HG02938 (cell line): Measurements from ENCODE around the gene PEX14.

Experiments
- ATAC-seq: cut with Tn5 transposase; IDR thresholded peaks from one replicate; pipeline ENCODE4 v1.9.1; 2021; ENCODE audit warnings: mild to moderate bottlenecking, moderate library complexity; ENCODE audit not compliant: unreplicated experiment

The PEX14 gene

GRCh38 chr1:10515976-10516750, 41.4 kb downstream of the PEX14 start:
- ATAC-seq: no peak

DNA sequence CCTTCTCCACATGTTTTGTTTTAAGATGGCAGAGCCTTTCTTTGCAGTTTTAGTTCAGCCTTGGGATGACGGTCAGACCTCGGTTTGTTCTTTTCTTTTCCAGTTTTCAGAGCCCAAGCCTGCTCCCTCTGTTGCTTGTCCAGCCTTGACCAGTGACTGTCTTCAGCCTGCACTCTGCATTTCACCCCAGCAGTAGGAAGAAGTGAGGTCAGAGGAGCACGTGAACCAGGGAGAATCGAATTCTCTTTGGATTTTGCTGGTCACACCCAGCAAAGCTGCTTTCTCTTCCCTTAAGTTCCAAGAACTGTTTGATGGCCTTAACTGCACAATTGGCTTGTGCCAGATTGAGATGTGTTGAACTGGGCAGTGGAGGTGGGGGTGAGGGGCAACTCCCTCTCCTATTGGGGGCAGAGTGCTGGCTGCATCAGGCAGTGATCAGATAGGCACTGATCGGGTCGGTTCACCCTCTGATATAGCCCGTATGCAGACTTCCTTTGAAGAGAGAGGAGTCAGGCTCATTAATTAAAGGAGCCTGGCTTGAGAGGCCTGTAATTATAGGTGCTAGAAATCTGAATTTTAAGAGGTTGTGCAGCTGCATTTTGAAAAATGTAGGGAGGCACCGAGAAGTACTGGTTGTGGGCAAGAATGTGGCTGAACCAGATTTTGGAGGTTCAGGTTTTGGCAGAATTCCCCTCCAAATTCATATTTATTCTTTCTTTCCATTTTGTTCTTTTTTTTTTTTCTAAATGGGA, 42.4 kb downstream of the PEX14 start:
- no peak for ATAC-seq

GRCh38 chr1:10517677-10517982, 42.9 kb downstream of the PEX14 start:
- no peak for ATAC-seq

- no peak for ATAC-seq
Measured at GRCh38 chr1:10519016-10519417, 44.3 kb downstream of the PEX14 start.

DNA sequence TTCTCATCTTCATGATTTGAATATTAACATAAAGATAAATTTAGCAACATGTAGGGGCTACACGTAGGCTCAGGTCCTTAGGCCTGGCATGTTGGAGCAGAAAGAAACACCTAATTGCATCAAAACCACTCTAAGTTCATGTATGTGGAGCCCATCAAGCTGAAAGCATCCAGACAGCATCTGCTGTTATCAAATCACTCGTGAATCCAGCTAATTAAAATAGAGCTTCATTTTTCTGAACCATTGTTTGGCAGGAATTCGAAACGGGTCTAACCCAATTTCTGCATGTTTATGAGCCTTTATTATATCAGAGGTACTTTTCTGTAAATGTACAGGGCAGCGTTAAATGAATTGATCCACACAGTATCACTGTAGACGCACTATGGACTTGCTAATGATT, 45.7 kb downstream of the PEX14 start:
- ATAC-seq: no peak

DNA sequence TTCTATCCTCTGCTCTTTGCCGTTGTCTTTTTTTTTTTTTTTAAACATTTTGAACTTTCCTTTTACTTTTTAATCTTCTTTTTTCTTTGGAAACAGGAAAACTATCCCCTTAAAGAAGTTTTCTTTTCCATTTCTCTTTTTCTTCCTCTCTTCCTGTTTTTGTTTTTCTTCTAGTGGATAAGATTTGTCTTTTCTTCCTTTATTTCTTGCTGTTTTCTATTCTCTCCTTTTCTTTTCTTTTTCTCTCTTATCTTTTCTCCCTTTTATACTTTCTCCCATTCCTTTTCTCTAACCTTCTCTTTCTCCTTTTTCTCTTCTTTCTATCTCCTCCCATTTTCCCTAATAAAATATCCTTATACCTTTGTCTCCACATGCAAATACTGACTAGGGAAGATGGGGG, 46.2 kb downstream of the PEX14 start:
- no peak for ATAC-seq

- ATAC-seq: no peak
Measured at GRCh38 chr1:10521537-10522157, 46.9 kb downstream of the PEX14 start.

DNA sequence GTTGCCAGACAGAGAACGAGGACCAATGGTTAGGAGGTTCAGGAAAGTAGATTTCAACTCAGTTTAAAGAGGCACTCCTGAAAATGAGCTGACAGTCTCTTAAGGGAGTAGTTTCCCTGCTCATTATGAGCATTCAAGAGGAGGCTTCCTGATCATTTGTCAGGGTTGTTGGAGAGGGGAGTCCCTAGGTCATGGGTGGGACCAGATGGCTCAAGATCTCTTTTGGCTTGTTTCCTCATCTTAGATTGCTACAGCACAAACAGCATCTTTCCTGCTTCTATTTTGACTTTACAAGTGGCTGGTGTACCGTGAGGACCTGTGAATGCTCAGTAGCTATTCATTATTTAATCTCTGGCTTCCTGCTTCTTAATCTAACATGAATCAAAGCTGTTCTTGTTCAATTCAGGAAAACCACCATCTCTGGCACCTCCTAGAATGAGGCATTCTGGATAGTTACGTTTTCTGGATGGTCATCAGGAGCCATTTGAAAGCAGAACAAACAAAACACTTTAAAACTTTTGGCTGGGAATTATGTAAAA, 47.6 kb downstream of the PEX14 start:
- ATAC-seq: no peak

GRCh38 chr1:10525208-10525607, 50.5 kb downstream of the PEX14 start:
- no peak for ATAC-seq

DNA sequence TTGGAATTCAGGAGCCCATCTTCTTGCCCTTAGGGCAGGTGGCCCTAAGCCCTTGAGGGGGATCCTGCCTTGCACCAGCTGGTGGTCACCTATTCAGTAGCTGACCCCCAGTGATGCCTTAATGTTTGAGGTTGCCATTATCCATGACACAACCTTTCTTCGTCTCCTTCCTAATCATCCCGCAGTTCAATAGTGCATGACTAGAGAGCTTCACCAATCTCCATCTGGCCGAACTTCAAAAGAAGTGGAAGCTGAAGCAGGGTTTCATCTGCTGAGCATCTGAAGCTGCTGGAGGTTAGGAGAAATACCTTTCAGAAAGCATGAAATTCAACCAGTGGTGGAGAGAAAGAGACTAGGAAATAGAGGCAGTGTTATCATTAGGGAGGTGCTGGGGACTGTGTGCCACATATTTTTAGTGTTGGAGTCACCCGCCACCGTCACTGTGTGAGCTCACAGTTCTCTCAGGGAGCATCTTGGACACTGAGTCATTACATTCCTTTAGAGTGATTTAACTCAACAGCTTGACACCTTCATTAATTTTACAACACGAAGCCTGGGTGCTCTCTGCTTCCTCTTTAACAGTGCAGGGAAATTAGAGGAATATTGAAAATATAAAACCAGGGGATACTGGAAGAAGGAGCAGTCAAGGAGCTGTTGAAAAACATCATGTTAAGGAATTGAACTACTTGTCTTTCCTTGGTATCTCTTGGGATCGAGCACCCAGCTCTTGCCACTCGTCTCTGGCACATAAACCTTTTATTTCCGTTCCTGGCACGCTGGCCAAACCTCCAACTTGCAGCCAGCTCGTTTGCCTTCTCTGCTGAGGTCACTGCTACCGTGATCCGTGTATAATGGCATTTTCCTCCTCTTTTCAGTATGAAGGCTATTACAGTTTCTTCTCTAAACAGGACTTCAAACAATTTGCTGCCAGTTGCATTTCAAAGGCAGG, 53.6 kb downstream of the PEX14 start:
- no peak for ATAC-seq

DNA sequence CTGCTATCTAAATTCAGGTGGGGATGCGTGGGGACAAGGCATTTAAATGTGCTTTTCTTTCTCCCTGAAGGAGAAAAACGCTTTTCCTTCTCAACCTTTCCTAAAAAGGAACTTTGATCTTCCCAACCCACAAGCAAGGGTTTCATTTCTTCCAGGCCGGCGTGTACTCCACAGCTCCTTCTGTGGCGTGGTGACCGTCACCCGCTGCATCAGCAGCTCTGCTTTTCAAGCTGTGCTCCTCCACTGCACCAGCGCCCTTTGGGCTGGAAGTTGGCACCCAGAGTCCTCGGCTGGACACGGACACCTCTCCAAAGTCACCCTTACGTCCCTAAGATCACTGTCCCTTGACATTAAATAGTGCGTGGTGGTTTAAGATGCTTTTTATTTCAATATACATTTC, 54.3 kb downstream of the PEX14 start:
- no peak for ATAC-seq

DNA sequence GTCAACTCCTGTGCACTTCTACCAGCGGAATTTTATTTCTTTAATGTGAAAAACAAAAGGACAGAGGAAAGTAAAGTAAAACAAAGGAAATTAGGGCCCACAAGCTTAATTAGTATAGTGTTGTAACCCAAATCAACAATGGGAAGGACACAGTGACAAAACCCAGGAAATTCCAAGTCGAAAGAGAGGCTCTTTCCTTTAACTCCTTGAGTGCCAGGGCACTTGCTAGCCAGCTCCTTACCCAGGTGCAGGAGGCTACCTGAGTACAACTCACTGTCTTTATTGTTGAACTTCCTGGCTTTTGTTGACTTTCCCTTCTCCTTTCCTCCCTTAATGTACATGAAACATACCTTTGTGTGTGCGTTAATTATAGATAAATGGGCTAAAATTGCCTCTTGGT, 55.0 kb downstream of the PEX14 start:
- no peak for ATAC-seq

GRCh38 chr1:10530281-10530740, 55.6 kb downstream of the PEX14 start:
- ATAC-seq: no peak

GRCh38 chr1:10530756-10531495, 56.2 kb downstream of the PEX14 start:
- ATAC-seq: no peak

DNA sequence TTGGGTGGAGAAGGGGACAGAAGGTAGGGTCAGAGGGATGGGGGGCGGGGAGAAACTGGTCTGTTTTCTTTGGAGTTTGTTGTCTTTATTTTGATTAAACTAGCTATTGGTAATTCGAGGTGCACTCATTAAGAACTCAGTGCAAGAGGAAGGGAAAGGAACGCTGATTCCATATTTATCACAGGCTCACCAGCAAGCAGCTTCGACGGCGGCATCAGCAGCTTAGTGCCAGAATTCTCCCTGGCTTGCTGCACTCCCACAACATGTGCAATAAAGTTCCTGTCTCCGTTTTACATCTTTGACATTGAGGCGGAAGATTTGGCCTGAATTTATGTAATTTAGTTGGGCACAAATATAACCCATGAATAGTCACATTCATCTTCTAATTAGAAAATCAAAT, 57.6 kb downstream of the PEX14 start:
- ATAC-seq: no peak

- ATAC-seq: no peak
Measured at GRCh38 chr1:10534519-10534918, 59.8 kb downstream of the PEX14 start.

GRCh38 chr1:10536133-10536770, 61.5 kb downstream of the PEX14 start:
- no peak for ATAC-seq

GRCh38 chr1:10537082-10537766, 62.5 kb downstream of the PEX14 start:
- ATAC-seq: no peak
